ENCODE data around the gene CLEC11A.
"Not testable (repeated sequence)": the region's sequence is repeated elsewhere in the genome, so short reads cannot be mapped to it uniquely, and the experiment has no call there.

DNA sequence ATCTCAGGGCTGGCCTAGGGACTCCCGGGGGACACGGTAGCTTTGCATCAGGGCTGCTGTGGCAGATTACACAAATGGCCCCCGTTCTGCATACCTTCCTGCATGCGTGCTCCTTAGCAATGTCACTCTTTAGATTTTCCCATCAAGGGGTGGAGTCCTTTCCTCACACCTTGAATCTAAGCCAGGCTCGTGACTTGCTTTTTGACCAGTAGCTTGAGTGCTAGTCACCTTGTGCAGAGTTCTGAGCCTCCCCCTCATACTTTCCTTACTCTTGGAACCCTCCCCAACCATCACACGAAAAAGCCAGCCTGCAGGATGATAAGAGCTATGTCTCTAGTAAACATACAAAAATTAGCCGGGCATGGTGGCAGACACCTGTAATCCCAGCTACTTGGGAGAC lies 50.3 kb downstream of the CLEC11A start:
- not testable (repeated sequence) for TF ChIP-seq CTCF (IDR thresholded peaks at IDR 0.05); CHD2 (IDR thresholded peaks at IDR 0.05; ENCODE audit: low read length, partially characterized antibody); EP300 (IDR thresholded peaks at IDR 0.05); RNF2 (IDR thresholded peaks at IDR 0.05; ENCODE audit: borderline replicate concordance, low read depth); PHF8 (IDR thresholded peaks at IDR 0.05; ENCODE audit: borderline replicate concordance, low read depth); MYC (IDR thresholded peaks at IDR 0.05; ENCODE audit: borderline replicate concordance, low read length)
- TF ChIP-seq, protein P1, sequence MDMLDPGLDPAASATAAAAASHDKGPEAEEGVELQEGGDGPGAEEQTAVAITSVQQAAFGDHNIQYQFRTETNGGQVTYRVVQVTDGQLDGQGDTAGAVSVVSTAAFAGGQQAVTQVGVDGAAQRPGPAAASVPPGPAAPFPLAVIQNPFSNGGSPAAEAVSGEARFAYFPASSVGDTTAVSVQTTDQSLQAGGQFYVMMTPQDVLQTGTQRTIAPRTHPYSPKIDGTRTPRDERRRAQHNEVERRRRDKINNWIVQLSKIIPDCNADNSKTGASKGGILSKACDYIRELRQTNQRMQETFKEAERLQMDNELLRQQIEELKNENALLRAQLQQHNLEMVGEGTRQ (IDR thresholded peaks at IDR 0.05) = not testable (repeated sequence)
